GM19240 (cell line): ENCODE results near the gene MMP21.

Experiments used
- DNase-seq: peaks from one replicate; pipeline ENCODE4 v3.0.0; 2011; ENCODE audit warnings: low spot score; ENCODE audit not compliant: insufficient read length

The MMP21 gene

DNA sequence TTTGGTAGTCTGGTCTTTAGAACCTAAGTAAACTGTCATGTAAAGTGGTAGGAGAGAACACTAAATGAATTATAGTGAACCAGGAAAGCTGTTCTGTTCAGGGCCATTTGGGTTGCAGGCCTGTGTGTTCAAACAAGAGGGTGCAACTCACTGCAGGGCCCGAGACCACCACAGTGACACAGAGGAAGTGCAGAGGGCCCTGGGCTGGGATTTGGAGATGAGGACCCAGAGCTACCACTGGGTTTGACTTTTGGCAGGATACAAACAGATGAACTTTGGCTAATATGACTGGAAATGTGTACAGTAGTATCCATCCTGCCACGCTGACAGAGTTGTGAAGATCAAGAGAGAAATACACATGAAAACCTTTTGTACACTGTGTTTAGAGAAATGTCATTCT, 9.8 kb downstream of the MMP21 start:
- DNase-seq: no peak

DNA sequence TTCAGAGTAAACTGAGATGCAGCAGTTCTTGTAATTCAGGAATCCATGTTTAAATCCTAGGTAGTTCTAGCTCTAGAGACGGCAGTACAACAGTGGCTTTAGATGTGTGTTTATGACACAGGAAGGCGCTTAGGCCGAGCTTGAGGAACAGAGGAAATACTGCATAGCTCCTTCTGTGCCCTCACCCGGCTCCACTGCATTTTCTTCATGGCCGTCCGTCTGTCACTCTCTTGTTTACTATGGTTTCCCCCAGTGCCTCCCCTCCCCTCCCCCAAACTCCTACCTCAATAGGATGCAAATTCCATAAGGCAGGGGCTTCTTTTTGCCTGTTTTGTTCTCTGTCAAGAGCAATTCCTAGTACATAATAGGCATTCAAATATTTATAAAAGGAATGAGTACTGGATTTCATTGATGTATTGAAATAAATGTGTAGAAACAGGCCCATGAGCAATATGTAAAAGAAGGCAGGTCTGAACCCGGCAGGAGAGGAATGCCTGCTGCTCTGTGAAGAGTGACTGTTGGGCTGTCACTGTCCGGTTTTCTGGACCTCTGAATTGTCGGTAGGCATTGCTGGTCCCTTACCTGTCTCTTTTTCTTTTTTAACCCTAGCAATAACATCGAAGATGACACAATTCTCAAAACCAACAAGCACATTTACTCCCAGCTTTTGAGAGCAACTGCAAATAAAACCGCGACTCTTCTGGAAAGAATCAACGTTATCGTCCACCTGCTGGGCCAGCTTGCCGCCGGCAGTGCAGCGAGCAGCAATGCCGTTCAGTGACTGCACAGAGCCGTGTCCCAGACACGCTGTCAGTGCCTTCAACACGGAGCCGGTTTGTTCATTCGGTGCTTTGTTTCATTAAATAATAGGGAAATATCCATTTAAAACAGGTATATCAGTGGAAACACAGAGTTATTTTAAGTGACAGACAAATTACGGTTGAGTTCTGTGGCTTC, 12.7 kb downstream of the MMP21 start:
- no peak for DNase-seq

DNA sequence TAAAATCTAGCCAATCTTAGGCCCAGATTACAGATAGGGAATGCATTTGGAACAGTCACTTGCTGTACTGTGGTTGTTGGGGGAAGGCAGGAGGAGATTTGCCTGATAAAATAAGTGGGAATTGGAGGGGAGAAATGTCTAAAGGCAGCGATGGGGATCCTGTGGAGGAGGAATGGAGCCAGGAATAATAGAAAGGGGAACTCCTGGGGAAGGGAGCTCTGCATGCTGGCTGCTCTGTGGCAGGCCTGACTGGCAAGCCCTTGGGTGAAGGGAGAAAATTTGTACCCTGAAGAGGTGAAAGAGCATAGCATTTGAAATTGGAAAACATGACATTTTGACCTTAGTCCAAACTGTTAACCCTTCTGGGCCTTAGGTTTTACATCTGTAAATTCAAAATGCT, 13.7 kb downstream of the MMP21 start:
- no peak for DNase-seq

DNA sequence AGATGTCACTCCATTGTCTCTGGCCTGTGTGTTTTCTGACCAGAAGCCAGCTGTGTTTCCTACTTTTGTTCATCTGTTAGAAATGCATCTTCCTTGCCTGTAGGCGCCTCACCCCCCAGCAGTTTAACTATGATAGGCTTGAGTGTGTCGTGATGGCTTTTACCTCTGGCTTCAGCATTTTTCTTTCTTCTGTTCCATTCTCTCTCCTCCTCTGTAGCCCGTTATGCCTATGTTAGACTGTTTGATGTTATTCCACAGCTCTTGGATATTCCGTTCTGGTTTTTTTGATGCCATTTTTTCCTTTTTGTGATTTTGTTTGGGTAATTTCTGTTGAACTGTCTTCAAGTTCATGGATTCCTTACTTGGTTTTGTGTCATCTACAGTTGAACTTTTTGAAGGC, 17.9 kb downstream of the MMP21 start:
- no peak for DNase-seq

DNA sequence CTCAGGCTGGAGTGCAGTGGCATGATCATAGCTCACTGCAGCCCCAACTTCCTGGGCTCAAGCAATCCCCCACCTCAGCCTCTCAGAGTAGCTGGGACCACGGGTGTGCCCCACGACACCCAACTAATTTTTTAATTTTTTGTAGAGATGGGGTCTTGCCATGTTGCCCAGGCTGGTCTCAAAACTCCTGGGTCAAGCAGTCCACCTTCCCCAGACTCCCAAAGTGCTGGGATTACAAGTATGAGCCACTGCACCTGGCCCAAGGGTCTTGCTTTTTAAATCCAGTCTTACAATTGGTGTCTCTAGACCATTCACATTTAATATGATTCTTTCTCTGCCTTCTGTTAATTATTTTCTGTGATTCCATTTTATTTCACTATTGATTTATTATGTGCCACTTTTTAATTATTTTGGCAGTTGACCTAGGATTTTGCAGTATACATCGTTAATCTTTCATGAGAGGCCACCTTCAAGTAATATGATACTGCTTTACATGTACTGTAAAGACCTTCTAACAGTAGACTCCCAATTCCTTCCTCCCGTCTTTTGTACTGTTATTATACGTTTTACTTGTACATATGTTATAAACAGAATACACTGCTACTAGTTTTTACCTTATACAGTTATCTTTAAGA, 18.7 kb downstream of the MMP21 start:
- no peak for DNase-seq

DNA sequence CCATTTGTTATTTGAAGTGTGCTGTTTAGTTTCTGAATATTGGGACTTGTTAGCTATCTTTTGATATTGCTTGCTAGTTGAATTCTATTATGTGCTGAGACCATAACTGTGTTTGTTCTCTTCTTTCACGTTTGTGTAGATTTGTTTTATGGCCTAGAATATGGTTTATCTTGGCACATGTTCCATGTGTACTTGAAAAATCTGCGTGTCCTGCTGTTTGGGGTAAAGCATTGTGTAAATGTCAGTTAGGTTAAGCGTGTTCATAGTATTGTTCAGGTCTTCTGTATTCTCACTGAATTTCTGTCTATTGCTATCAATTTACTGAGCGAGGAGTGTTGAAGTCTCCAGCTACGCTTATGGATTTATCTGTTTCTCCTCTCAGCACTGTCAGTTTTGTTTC, 19.4 kb downstream of the MMP21 start:
- no peak for DNase-seq

DNA sequence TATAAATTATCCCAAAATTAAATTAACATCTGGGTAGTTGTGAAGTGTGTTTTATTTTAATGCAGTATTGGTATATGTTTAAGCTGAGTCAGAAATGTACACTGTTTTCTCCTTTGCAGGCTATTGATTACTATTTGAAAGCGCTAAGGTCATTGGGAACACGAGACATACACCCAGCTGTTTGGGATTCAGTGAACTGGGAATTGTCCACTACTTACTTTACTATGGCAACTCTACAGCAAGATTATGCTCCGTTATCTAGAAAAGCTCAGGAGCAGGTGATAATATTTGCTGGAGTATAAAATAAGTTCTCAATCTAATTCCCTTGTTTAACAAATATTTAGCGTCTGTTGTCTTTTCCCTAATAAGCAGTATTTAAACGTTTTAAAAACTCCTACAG, 28.2 kb downstream of the MMP21 start:
- DNase-seq: no peak

DNA sequence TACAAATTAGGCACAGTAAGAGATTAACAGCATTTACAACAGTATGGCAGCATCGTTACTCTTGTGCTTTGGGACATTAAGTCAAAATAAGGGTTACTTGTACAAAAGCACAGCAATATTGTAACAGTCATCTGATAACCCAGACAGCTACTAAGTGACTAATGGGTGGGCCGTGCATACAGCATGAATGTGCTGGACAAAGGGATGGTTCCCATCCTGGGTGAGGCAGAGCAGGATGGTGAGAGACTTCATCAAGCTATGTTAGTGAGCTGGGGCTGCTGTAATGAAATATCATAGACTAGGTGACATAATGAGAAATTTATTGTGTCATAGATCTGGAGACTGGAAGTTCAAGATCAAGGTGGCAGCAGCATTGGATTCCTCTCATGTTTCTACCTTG, 30.7 kb downstream of the MMP21 start:
- no peak for DNase-seq

DNA sequence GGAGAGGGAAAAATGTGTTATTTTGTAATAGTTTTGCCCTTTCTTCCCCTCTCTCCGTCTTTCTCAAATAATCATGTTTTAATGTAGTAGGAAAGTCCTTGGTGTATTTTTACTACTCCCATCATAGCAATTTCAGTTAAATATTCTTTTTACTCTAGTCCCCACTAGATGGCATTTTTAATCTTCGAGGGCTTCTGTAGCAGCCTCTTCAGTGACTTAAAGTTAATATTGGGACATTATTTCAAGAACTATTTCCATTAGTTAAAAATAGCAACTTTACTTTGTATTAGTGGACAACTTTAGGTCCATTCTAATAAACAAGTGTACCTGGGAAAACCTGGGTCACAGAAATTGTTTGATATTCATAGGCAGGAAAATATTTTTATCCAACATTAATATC, 33.2 kb downstream of the MMP21 start:
- DNase-seq: no peak

DNA sequence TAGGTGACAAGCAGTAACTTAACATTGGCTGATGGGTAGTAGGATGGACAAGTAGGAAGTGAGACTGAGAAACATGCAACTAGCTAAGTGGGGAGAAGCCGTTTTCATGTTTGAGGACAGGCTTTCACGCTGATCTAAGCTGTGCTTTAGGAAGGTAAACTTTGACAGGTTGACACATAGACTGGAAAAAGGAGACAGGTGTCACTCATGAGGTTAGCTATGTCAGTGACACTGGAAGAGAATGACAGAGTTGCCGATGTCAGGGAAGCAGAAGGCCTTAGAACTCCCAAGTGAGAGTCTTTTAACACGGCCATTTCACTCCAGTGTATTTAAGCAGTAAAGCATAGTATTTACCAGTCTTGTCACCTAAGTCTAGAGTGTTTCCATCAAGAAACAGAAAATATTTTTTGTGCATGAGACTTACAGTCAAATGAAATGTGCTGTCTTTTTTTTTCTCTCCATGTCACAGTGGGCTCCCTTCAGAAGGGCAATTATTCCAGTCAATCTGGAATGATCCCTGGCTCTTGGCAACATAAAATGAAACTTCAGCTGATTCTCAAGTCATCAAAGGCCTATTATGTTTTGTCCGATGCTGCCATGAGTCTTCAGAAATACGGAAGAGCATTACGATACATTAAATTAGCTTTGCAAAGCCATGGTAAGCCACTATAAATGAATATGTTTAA, 35.5 kb downstream of the MMP21 start:
- DNase-seq: no peak

DNA sequence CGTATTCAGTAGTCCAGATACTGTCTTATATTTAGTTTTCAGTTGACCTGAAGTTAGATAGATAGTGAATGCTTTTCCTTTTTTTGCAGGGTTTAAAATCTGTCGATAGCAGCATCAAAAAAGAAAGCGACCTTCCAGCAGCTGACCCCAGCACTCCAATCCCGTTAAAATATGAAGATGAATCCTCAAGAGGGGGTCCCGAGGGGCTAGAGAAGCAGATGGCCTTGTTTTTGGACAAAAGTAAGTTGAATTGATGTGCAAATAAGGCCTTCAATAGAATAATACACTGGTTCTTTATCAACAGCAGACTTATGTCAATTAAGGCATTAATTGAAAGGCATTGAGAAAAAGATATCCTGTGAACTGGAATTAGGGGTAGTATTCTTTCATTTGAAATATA, 37.4 kb downstream of the MMP21 start:
- DNase-seq: no peak

DNA sequence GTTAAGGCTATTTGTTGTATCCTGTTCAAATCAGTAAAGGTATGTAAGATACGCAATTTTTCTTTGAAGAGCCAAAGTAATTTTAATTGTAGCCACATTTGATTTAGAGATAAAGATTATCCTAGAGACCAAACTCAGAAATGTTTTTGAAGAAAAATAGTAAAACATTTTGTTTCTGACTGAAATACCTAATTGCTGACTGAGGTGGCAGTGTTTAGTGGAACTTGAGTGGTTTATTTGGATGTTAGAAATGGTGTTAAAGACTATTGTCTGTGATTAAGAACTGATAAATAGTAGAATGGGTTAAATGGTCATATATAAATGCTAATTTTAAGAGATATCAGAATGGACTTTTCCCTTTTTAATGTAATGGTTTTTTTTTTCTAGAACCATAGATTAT, 40.8 kb downstream of the MMP21 start:
- DNase-seq: no peak

DNA sequence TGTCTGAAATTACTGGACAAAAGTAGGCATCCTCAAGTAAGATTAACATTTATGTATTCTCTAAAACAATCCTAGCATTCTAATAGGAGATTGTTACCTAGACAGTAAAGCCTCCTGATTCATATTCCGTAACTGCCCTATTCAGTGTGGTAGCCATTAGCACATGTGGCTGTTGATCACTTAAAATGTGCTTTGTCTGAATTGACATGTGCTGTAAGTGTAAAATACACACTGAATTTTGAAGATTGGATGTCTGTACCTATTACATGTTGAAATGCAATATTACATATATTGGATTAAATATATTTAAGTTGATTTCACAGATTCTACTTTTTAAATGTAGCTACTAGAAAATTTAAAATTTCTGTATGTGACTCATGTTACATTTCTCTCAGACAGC, 41.5 kb downstream of the MMP21 start:
- no peak for DNase-seq

DNA sequence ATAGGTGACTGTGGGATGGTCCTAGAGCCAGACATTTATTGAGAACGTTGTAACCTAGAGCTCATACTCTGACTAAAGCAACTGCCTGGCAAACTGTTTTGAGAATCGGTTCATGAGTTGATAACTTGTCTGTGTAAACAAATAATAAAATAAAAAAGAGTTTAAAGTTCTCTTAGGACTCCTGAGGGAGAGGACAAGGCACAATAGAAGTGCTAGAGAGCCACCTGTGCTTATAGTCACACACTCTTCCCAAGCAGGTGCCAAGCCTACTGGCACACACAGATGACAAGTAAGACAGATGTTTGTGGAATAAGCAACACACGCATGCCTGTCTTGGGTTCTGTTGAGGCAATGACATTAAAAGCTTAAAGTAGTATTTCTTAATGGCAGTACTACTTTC, 48.2 kb downstream of the MMP21 start:
- no peak for DNase-seq

DNA sequence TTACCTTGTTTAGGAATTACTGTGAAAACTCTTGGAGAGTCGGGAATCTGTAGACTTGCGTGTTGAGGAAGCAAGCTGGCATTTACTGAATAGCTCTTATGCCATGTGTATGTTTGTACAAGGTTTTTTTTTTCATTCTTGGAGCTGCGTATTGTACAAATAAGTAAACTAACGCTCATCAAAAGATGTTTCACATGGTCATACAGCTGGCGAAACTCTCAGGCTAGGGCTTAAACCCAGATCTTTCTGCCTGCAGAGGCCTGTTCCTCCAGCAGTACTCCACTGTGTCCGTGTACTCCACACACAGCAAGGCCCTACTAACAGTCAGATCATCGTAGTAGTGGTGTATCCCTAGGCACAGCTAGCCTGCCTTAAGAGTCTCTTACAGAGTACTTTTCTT, 48.7 kb downstream of the MMP21 start:
- no peak for DNase-seq

DNA sequence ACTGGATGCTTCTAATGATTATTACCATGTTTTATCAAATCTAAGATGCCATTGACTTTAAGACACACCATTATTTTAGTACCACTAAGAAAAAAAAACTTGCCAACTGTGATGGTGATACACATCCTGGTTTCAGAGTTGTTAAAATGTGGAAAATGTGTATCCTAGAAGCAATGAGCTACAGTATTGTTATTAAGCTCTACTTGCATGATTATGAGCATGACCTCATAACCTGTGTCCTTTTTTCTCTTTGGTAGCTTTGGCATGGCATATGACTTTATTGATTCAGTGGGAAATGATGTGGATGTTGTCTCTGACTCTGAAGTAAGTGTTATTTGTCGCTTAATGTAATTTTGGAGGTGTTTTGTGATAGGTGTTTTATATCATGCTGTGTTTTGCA, 52.8 kb downstream of the MMP21 start:
- no peak for DNase-seq

DNA sequence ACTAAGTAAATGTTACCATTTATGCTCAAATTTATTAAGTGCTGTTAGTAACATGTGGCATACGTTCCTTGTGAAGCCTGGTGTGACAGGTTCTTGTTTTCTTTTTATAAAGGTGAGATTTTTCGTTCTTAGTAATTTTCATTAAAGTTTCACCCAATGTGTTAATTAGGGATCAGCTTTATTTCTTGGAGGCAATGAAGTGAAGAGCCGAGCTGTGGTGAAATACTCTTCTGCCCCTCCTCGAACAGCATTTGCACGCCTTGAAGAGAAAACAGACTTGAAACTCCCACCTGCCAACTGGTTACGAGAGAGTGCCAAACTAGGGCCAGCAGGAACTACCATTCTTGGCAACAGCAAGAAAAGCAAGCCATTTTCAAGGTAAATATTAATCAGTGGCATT, 54.6 kb downstream of the MMP21 start:
- no peak for DNase-seq

DNA sequence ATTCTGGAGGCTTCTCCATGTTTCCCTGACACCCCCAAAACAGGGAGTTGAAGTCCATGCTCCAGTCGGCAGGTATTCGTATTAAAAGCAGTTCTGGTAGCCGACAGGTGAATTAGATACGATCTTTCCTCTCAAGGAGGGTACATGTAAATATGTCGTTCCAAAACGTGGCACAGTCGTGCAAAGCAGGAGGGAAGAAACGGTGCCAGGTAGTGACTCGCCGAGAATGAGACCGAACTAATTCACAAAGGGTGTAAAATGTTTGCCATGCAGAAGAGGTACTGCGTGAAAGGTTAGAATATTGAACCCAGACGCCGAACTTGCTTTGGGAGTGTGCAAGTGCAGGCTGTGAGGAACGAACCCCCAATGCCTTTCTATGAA, 55.6 kb downstream of the MMP21 start:
- DNase-seq: no peak

DNA sequence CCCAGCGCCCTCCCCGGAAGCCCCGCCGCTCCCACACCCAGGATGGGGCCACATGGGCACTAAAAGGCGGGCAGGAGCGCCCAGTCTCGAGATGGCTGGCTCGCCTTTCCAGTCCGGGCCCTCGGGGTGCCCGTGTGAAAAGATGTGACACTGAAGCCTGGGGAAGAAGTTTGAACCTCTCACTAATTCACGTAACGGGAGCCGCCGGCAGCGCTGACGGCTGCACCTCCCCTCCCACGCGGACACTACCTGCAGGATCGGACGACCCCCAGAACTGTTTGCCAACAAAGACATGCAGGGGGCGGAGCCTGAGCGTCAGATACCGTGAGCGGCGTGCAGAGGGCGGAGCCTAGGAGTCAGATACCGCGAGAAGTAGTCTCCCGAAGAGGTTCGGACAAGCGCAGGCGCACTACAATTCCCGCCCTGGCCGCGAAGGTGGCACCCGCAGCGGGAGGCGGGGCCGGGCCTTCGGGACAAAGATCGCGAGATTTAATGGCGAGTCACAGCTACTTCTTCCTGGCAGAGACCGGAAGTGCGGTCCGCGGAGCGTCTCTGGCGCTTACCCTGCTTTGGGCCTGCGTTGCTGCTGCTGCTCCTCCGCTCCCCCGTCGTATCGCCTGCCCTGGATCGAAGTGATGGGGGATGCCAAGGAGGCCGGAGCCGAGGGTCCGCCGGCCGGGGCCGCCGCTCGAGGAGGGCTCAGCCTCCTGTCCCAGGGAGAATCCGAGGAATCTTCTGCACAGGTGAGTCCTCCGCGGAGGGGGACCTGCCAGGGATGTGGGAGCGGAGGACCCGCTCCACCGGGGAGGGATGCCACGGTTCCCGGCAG, 56.2 kb downstream of the MMP21 start, which contains the start of gene EDRF1:
EDRF1 (plus strand) TSS at position 537 of the 829 bp plus-strand sequence; CDS start at position 636, 99 bp downstream.
- DNase-seq: peak; percentile 74
